ENCODE results near the gene ELL.

- TF ChIP-seq CTCF (IDR thresholded peaks at IDR 0.05) (no peak), POLR2A (IDR thresholded peaks at IDR 0.05) (no peak)
These were observed 115.1 kb downstream of the ELL start for GRCh38 chr19:18406749-18407148.

Data from transverse colon (tissue), 3 donors.